ENCODE data around the gene RNF213.

The RNF213 gene

DNA sequence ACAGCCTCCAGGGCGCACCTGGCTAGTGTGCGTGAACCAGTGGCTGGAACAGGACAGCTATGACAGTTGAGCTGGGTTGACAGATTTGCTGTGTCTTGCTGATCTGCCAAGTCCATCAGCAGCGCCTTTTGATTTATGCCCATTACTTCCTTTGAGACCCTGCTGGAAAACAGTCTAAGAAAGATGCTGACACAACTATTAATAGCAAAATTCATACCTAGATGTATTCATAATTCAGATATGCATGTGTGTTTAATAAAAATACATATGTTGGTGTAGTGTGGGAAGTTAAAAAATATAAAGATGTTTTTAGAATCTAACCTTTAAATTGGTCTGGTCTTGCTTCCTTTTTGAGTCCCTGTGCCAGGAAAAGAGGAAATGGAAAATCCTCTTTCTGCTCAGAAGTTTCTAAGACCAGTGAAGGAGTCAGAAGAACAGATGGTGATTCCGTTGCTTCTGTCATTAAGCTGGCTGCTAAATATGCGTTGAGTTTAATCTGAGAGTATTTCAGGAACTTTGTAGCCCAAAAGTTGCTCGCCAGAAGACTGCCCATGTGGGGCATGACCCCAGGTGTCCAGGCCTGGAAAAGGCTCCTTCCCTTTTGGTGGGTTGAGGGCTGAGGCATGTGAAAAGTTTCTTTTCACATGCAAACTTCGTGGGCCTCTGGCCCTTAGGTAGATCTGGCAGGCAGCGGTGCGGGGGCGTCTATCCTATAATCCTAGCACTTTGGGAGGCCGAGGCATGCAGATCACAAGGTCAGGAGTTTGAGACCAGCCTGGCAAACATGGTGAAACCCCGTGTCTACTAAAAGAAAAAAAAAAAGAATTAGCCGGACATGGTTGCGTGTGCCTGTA, 114.3 kb downstream of the RNF213 start:
- TF ChIP-seq EZH2phosphoT487 (conservative IDR thresholded peaks at IDR 0.05; ENCODE audit: low read length) (no peak), CTCF (IDR thresholded peaks at IDR 0.05; ENCODE audit: insufficient read depth, low read length, poor library complexity, severe bottlenecking) (no peak)
- Histone ChIP-seq H3K4me3 (ENCODE audit: insufficient read depth, low read length, poor library complexity, severe bottlenecking) (no peak overlapping the region), H3K4me2 (ENCODE audit: low read depth, low read length, poor library complexity, severe bottlenecking) (no peak overlapping the region), H2AFZ (ENCODE audit: low read depth, low read length, severe bottlenecking) (no peak overlapping the region), H3K36me3 (ENCODE audit: low read length) (no peaks in the 10 kb centered on the region), H3K9ac (ENCODE audit: low read length) (no peak overlapping the region), H3K9me2 (replicated peaks; ENCODE audit: insufficient read depth, low read length) (no peaks in the 10 kb centered on the region), H3F3A (ENCODE audit: insufficient read depth) (no peaks in the 10 kb centered on the region), H3K27me3 (ENCODE audit: low read length) (no peaks in the 10 kb centered on the region), H3K27ac (ENCODE audit: low read depth, low read length) (no peak overlapping the region), H4K20me1 (ENCODE audit: low read depth, low read length) (no peaks in the 10 kb centered on the region), H3K79me2 (ENCODE audit: insufficient read depth, low read length) (no peaks in the 10 kb centered on the region), H3K9me3 (ENCODE audit: insufficient read depth, low read length) (no peaks in the 10 kb centered on the region)

DNA sequence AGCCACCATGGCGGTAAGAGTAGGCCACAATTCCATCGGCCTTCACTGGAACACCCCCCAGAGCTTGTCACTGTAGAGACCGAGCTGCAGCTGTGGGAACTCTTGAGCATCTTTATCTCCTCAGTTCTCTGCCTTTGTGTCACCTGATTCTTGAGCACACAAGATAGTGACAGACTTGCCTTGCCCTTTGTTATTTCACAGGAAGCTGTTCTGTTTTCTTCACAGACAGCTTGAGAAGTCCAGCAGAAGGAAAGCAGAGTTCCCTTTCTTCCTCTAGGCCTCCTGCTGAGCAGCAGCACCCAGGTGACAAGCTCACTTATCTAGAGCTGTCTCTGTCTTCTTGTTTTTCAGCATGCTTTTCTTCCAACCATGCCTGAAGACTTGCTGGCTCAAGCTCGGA, 115.9 kb downstream of the RNF213 start:
- no peaks in the 10 kb centered on the region for H4K20me1 ChIP-seq (ENCODE audit: low read depth, low read length)
- no peak overlapping the region for H3K27ac ChIP-seq (ENCODE audit: low read depth, low read length)
- no peaks in the 10 kb centered on the region for H3K9me2 ChIP-seq (replicated peaks; ENCODE audit: insufficient read depth, low read length)
- no peaks in the 10 kb centered on the region for H3K9me3 ChIP-seq (ENCODE audit: insufficient read depth, low read length)
- no peaks in the 10 kb centered on the region for H3K79me2 ChIP-seq (ENCODE audit: insufficient read depth, low read length)
- no peaks in the 10 kb centered on the region for H3F3A ChIP-seq (ENCODE audit: insufficient read depth)
- no peak overlapping the region for H3K4me2 ChIP-seq (ENCODE audit: low read depth, low read length, poor library complexity, severe bottlenecking)
- H3K9ac ChIP-seq (ENCODE audit: low read length): no peak overlapping the region
- H3K4me3 ChIP-seq (ENCODE audit: insufficient read depth, low read length, poor library complexity, severe bottlenecking): no peak overlapping the region
- TF ChIP-seq CTCF (IDR thresholded peaks at IDR 0.05; ENCODE audit: insufficient read depth, low read length, poor library complexity, severe bottlenecking) (no peak), EZH2phosphoT487 (conservative IDR thresholded peaks at IDR 0.05; ENCODE audit: low read length) (no peak)
- no peak overlapping the region for H2AFZ ChIP-seq (ENCODE audit: low read depth, low read length, severe bottlenecking)
- H3K27me3 ChIP-seq (ENCODE audit: low read length): no peaks in the 10 kb centered on the region
- H3K36me3 ChIP-seq (ENCODE audit: low read length): no peaks in the 10 kb centered on the region

- no peaks in the 10 kb centered on the region for H3F3A ChIP-seq (ENCODE audit: insufficient read depth)
- H3K4me2 ChIP-seq (ENCODE audit: low read depth, low read length, poor library complexity, severe bottlenecking): no peak overlapping the region
- no peaks in the 10 kb centered on the region for H3K9me2 ChIP-seq (replicated peaks; ENCODE audit: insufficient read depth, low read length)
- H2AFZ ChIP-seq (ENCODE audit: low read depth, low read length, severe bottlenecking): no peak overlapping the region
- H3K27me3 ChIP-seq (ENCODE audit: low read length): no peaks in the 10 kb centered on the region
- TF ChIP-seq EZH2phosphoT487 (conservative IDR thresholded peaks at IDR 0.05; ENCODE audit: low read length) (no peak), CTCF (IDR thresholded peaks at IDR 0.05; ENCODE audit: insufficient read depth, low read length, poor library complexity, severe bottlenecking) (no peak)
- H3K36me3 ChIP-seq (ENCODE audit: low read length): no peaks in the 10 kb centered on the region
- H3K9me3 ChIP-seq (ENCODE audit: insufficient read depth, low read length): no peaks in the 10 kb centered on the region
- H3K79me2 ChIP-seq (ENCODE audit: insufficient read depth, low read length): no peaks in the 10 kb centered on the region
- no peaks in the 10 kb centered on the region for H4K20me1 ChIP-seq (ENCODE audit: low read depth, low read length)
- H3K9ac ChIP-seq (ENCODE audit: low read length): no peak overlapping the region
- H3K4me3 ChIP-seq (ENCODE audit: insufficient read depth, low read length, poor library complexity, severe bottlenecking): no peak overlapping the region
- no peak overlapping the region for H3K27ac ChIP-seq (ENCODE audit: low read depth, low read length)
Observed at GRCh38 chr17:80377798-80378197, 117.1 kb downstream of the RNF213 start.

Data from SU-DHL-6 (cell line).